Panc1 (cell line): Measurements from ENCODE around the gene NOX3.
"Not testable (repeated sequence)": the region's sequence is repeated elsewhere in the genome, so short reads cannot be mapped to it uniquely, and the experiment has no call there.

Experiments
- POLR2AphosphoS5 ChIP-seq: IDR thresholded peaks from 2 replicates; pipeline ENCODE4 v1.6.1; 2012; ENCODE audit warnings: mild to moderate bottlenecking, low read depth, low read length, moderate library complexity
- SIN3A ChIP-seq: IDR thresholded peaks from 2 replicates; pipeline ENCODE4 v1.6.1; 2012; ENCODE audit warnings: low read depth, mild to moderate bottlenecking, low read length, moderate library complexity, borderline replicate concordance; ENCODE audit not compliant: insufficient read depth
- TCF7L2 ChIP-seq: IDR thresholded peaks from 2 replicates; pipeline ENCODE4 v1.6.1; 2011; ENCODE audit warnings: mild to moderate bottlenecking, low read depth, low read length, inconsistent platforms
- TF ChIP-seq, protein P1 (sequence below): fragments of 450-650 bp; IDR thresholded peaks from 2 replicates; pipeline ENCODE4 v1.5.1; 2017; ENCODE audit warnings: mild to moderate bottlenecking

GRCh38 chr6:155364021-155364420, 91.6 kb downstream of the NOX3 start:
- TF ChIP-seq, protein P1, sequence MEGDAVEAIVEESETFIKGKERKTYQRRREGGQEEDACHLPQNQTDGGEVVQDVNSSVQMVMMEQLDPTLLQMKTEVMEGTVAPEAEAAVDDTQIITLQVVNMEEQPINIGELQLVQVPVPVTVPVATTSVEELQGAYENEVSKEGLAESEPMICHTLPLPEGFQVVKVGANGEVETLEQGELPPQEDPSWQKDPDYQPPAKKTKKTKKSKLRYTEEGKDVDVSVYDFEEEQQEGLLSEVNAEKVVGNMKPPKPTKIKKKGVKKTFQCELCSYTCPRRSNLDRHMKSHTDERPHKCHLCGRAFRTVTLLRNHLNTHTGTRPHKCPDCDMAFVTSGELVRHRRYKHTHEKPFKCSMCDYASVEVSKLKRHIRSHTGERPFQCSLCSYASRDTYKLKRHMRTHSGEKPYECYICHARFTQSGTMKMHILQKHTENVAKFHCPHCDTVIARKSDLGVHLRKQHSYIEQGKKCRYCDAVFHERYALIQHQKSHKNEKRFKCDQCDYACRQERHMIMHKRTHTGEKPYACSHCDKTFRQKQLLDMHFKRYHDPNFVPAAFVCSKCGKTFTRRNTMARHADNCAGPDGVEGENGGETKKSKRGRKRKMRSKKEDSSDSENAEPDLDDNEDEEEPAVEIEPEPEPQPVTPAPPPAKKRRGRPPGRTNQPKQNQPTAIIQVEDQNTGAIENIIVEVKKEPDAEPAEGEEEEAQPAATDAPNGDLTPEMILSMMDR, result not testable (repeated sequence)
- TF ChIP-seq POLR2AphosphoS5, TCF7L2, SIN3A: not testable (repeated sequence)
